Renal cortex interstitium (tissue), 11 donors: ENCODE measurements around the gene TRMT11. TPM values are rescaled to one million over a fixed set of nuclear protein-coding genes. Genes with fewer than 3 reads are reported as not detected.
"Not testable (repeated sequence)": the region's sequence is repeated elsewhere in the genome, so short reads cannot be mapped to it uniquely, and the experiment has no call there.

ENCODE experiments used
- DNase-seq, 11 donors: peaks; one replicate each; pipeline ENCODE4 v3.0.0-alpha.2; 2013; ENCODE audit warnings: low read depth in 9 of 11, low spot score in 4 of 11; ENCODE audit errors: extremely low read depth in 1 of 11
- polyA plus RNA-seq, 3 donors: library from polyadenylated mRNA; unstranded; fragments of 120-200 nt; gene quantifications; one replicate each; pipeline ENCODE4 v1.2.1, GENCODE V29; 2013; ENCODE audit not compliant: insufficient read length in 3 of 3

TRMT11 gene
- polyA plus RNA-seq, 3 donors = 26.3 to 30.5 (median 28.9) TPM

GRCh38 chr6:125983246-125983945 is 2.9 kb upstream of the TRMT11 start:
- DNase-seq = no peak

DNA sequence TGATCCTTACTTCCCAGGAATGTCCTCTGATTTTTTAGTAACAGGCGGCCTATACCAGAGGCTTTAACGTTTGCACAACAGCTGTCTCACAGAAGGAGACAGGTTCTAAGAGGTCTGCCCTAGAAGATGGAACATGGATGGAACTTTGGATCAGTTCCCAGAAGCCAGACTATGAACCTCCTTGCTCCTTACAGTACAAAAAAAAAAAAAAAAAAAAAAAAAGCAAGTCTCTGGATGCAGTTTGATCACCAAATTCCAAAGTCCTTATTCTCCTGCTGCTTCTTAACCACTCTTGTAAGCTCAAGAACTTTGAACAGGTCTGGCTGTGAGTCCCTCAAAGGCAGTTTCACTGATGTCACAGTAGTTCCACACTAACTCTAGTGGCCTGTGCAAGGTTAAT is 2.0 kb upstream of the TRMT11 start:
- no peak for DNase-seq

DNA sequence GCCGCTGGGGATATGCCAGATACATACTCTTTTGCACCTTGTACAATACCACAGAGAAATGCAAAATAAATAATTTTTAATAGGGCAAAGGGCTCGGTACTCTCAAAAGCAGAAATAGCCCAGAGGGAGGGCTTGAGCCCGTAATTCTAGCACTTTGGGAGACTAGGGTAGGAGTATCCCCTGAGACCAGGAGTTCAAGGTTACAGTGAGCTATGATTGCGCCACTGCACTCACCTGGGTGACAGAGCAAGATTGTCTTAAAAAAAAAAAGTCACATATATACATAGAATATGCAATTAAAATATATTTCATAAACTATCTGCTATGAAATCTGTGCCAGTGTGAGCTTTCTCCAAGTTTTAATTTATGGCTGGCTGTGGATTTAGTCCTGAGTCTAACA is 818 bp upstream of the TRMT11 start:
- no peak for DNase-seq

DNA sequence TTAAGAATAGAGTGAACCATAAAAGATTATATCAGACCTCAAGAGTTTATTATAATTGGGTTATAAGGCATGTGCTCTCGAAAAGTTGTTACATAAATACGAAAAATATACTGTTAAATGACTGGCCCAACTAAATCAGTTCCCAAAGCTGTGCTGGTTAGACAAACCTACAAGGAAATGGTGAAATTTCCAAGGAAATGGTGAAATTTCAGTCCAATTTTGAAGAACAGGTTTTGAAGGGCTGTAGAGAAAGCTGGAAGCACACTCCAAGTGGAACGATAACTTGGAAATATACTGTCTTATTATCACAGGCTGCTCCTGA is 400 bp upstream of the TRMT11 start:
- DNase-seq = no peak

DNA sequence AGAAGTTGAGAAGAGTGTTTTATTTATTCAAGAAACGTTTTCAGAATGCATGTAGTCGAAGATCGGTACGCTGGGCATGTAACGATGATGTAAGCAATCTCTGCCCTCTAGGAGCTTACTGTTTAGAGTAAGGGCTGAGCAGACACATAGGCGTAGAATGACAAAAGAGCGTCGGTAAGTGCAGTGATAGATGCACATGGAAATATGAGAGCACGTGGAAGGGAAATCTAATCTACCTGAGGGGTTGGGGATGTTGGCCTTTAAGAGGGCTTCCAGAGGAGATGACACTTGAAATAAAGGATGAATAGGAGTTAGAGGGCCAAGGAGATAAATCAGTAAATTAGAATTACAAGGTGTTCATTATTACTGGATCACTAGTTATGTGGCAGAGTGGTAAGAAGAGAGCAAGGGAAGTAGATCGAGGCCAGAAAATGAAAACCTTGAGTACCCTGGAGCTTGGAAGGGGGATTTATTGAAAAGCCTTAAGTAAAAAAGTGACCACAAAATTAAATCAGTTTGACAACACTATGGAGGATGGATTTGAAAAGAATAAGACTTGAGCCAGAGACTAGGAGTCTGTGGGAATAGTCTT is 782 bp downstream of the TRMT11 start:
- DNase-seq = peak in 7 of 11 donors; percentile 6 to 23 (median 20)

- DNase-seq = no peak
These were observed 1.9 kb downstream of the TRMT11 start for GRCh38 chr6:125988280-125988679.

DNA sequence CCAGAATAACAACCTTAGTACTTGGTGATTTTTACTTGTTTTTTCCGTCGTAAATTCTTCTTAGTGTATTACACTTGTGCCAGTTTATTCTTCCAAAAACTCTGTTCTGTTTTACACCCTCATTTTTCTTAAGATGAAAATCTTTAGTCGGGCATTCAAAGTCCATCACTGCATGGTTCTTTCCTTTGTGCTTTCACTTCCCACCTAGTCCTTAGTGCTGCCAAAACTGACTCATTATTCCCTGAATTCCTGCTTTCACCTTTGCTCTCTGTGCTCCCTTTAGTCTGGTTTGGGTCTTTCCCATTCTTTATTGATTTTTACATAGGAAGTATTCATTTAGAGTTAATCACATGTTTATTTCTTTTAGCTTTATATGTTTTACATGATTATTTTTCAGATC is 3.3 kb downstream of the TRMT11 start:
- DNase-seq = no peak

DNA sequence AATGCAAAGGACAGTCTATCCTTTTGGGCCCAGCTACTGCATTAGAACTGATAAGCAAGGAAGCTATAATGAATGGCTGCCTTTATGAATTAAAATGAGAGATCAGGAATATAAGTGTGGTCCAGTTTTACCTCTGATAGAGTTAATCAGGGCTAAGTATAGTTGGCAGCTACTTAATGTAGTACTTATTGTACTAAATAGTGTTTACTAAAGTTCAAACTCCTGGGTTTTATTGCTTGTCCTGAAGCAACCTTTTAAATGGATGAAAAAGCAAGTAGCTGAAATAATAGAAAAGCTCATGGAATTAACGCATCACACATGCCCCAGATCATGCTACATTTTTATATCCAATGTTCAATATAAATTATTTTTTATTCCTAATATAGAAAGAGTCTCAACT is 5.3 kb downstream of the TRMT11 start:
- no peak for DNase-seq

- DNase-seq = no peak
These were observed 8.5 kb downstream of the TRMT11 start for GRCh38 chr6:125994670-125995488.

GRCh38 chr6:125995972-125996580 is 9.7 kb downstream of the TRMT11 start:
- peak in 9 of 11 donors; percentile 25 to 73 (median 44) for DNase-seq

- no peak for DNase-seq
These were observed 16.7 kb downstream of the TRMT11 start for GRCh38 chr6:126002755-126003679.

GRCh38 chr6:126007800-126008199 is 21.5 kb downstream of the TRMT11 start:
- no peak for DNase-seq

DNA sequence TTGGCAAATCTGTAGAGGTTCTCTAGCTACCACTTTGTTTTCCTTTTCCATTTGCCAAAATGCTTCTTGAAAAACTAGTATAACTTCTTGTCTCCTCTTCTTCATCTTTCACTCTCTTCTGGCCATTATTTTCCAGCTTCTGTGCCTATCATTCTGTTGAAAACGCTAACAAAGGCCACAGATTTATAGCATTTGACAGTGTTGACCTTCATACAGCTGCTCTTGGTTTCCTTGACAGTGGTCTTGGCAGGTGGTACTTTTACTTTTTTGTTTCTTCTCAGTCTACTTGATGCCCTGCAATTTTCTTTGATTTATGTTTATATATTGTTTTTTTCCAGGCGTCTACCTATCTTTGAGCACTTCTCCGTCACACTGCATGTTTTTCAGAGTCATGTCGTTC is 23.7 kb downstream of the TRMT11 start:
- no peak for DNase-seq

- no peak for DNase-seq
These were observed 29.5 kb downstream of the TRMT11 start for GRCh38 chr6:126015863-126016262.

DNA sequence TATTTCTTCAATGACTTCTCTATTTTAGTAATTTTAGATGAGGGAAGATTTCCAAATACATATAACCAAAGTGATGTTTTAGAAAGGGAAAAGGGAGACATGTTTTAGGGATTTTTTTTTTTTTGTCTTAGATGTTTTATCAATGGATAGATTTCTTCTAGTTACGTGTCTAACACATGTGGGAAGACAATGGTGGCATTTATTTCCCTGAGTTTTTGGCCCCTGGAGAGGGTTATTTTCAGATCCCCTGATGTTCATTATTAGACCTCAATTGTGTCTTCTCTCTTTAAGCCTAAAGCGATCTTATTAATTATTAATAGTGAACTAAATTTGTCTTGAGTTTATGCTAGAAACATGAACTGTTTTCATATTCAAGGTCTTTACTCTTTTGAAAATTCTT is 30.3 kb downstream of the TRMT11 start:
- DNase-seq = no peak

- no peak for DNase-seq
These were observed 31.3 kb downstream of the TRMT11 start for GRCh38 chr6:126017668-126018067.

- no peak for DNase-seq
These were observed 34.1 kb downstream of the TRMT11 start for GRCh38 chr6:126020305-126021050.

DNA sequence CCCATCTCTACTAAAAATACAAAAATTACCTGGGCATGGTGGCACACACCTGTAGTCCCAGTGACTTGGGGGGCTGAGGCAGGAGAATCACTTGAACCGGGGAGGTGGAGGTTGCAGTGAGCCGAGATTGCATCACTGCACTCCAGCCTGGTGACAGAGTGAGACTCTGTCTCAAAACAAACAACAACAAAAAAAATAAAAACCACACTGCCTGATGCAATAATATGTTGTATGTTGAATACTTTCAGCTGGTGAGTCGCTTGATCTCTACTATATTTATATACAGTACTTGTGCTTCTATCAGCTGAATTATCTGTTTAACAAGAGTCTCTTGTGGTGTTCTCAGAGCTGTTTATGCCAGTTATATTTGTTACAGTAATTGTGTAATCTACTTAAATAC is 37.1 kb downstream of the TRMT11 start:
- DNase-seq = not testable (repeated sequence)
